GDM1 (cell line): Measurements from ENCODE around the gene LSAMP.
"Not testable (repeated sequence)": the region's sequence is repeated elsewhere in the genome, so short reads cannot be mapped to it uniquely, and the experiment has no call there.

Experiments
- DNase-seq: peaks from one replicate; lab custom pipeline; 2025; lab: John Stamatoyannopoulos, UW

LSAMP gene

GRCh38 chr3:115890579-115890978, 554.7 kb downstream of the LSAMP start:
- DNase-seq = no peak

- DNase-seq = no peak
These were observed 559.7 kb downstream of the LSAMP start for GRCh38 chr3:115885621-115886020.

- DNase-seq = no peak
These were observed 567.7 kb downstream of the LSAMP start for GRCh38 chr3:115877615-115877899.

- DNase-seq = no peak
These were observed 568.2 kb downstream of the LSAMP start for GRCh38 chr3:115876876-115877614.

- DNase-seq = no peak
These were observed 569.8 kb downstream of the LSAMP start for GRCh38 chr3:115875460-115875859.

- no peak for DNase-seq
These were observed 573.6 kb downstream of the LSAMP start for GRCh38 chr3:115871735-115872134.

- no peak for DNase-seq
These were observed 580.4 kb downstream of the LSAMP start for GRCh38 chr3:115864911-115865310.

- no peak for DNase-seq
These were observed 582.4 kb downstream of the LSAMP start for GRCh38 chr3:115862849-115863248.

- no peak for DNase-seq
These were observed 583.2 kb downstream of the LSAMP start for GRCh38 chr3:115862099-115862498.

- DNase-seq = no peak
These were observed 584.0 kb downstream of the LSAMP start for GRCh38 chr3:115861166-115861733.

- DNase-seq = no peak
These were observed 584.5 kb downstream of the LSAMP start for GRCh38 chr3:115860766-115861165.

GRCh38 chr3:115859002-115859807, 586.1 kb downstream of the LSAMP start:
- no peak for DNase-seq

- DNase-seq = no peak
These were observed 587.7 kb downstream of the LSAMP start for GRCh38 chr3:115857518-115858136.

- no peak for DNase-seq
These were observed 589.4 kb downstream of the LSAMP start for GRCh38 chr3:115855911-115856310.

- DNase-seq = no peak
These were observed 592.2 kb downstream of the LSAMP start for GRCh38 chr3:115853104-115853503.

GRCh38 chr3:115852278-115852677, 593.0 kb downstream of the LSAMP start:
- DNase-seq = no peak

- DNase-seq = no peak
These were observed 593.7 kb downstream of the LSAMP start for GRCh38 chr3:115851571-115851970.

- no peak for DNase-seq
These were observed 596.6 kb downstream of the LSAMP start for GRCh38 chr3:115848641-115849040.

- DNase-seq = no peak
These were observed 599.3 kb downstream of the LSAMP start for GRCh38 chr3:115845986-115846385.

GRCh38 chr3:115844729-115845128, 600.6 kb downstream of the LSAMP start:
- not testable (repeated sequence) for DNase-seq

- no peak for DNase-seq
These were observed 602.1 kb downstream of the LSAMP start for GRCh38 chr3:115843206-115843605.

- DNase-seq = no peak
These were observed 606.0 kb downstream of the LSAMP start for GRCh38 chr3:115839246-115839645.

- DNase-seq = no peak
These were observed 606.5 kb downstream of the LSAMP start for GRCh38 chr3:115838786-115839185.
